Measurements from ENCODE around the gene ATCAY. TPM values are rescaled to one million over a fixed set of nuclear protein-coding genes. Genes with fewer than 3 reads are reported as not detected.

ATCAY gene, protein sequence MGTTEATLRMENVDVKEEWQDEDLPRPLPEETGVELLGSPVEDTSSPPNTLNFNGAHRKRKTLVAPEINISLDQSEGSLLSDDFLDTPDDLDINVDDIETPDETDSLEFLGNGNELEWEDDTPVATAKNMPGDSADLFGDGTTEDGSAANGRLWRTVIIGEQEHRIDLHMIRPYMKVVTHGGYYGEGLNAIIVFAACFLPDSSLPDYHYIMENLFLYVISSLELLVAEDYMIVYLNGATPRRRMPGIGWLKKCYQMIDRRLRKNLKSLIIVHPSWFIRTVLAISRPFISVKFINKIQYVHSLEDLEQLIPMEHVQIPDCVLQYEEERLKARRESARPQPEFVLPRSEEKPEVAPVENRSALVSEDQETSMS
- 0.05 to 0.43 TPM (median 0.13 TPM) in 5 replicates for total RNA-seq (2022; extraction: Qiagen RNA extraction; ENCODE audit: low read depth)

GRCh38 chr19:3880471-3881271 is at the start of gene ATCAY:
Gene ATCAY (plus strand): TSS chr19:3880685. CDS start chr19:3885768, 5,083 bp downstream.

DNA sequence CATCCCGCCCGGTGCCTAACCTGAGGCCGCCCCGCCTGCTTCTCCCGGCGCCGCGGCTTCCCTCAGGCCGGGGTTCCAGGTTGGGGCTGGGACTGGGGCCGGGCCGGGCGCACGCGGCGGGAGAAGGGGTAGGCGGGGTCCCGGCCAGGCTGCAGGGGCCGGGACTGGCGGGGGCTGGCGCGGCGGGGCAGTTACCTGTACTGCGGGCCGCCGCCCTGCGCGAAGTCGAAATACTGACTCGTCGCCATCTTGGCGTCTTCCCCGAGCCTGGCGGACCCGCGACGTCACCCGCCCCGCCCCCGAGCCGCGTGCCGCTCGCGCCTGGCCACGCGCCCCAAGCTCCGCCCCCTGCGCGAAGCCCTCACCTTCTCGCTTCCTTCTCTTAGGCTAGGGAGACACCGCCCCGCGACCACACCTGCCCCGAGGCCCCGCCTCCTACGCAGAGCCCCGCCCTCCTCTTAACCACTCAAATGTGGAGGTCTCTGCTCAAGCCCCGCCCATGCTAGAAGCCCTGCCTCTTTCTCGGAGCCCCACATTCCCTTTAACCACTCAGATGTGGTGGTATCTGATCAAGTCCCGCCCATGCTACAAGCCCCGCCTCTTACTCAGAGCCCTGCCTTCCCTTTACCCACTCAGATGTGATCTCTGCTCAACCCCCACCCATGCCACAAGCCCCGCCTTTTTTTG is 11.6 kb upstream of the ATCAY start, which contains the start of gene ZFR2:
Gene ZFR2, minus strand, starts transcription at position 269 of the 687 bp plus-strand sequence. Its CDS starts 21 bp downstream, at position 248.

GRCh38 chr19:3932931-3933810 is 52.7 kb downstream of the ATCAY start, which contains the start of gene NMRK2:
Gene NMRK2 (plus strand): TSS chr19:3933069. CDS start chr19:3933672, 603 bp downstream.

DNA sequence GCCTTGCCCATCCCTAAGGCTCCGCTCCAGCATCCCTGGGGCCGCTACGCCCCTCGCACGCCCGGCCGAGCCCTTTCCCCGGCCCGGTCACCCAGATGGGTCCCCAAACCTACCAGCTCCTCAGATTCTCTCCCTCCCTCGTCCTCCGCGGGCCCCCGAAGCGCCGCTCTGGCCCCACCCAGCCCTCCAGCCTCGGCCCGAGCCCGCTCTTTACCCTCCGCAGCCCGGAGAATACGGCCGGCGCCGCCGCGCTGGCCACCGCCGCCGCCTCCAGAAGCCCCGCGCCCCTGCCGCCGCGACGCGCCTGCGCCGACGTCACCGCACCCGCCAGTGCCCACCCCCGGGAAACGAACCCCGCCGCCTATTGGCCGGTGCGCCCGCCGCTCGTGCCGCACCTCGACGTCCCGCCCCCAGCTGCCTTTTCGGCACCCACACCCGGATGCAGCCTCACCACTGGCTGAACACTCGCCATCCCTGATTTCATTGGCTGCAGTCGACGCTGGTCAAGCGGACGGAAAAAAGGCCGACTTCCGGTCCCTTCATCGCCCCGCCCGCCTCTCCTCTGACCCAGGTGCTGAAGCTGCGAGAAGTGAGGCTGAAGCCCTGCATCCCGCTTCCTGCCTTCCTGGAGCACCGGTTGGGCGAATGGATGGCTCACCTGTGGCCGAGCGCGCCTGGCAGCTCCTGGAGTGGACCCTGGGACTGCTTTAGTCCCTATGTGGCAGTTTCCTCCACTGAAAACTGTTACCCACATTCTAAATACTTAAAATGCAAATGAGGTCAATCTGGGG is 90.5 kb downstream of the ATCAY start, which contains the start of gene DAPK3:
Gene DAPK3, minus strand, starts transcription at position 292 of the 791 bp plus-strand sequence. CDS start 1,364 bp downstream, outside the sequence.

Other genes with a start within 250 kb of the ATCAY start
- 9.9 to 13.2 TPM (median 12.1 TPM) in 5 replicates for gene PIP5K1C, start 180.2 kb upstream of the ATCAY start, total RNA-seq (2022; extraction: Qiagen RNA extraction; ENCODE audit: low read depth)
- gene TJP3, start 172.3 kb upstream of the ATCAY start, total RNA-seq (2022; extraction: Qiagen RNA extraction; ENCODE audit: low read depth): 0.49 to 1.3 TPM (median 0.90 TPM) in 5 replicates
- gene APBA3, start 119.0 kb upstream of the ATCAY start, total RNA-seq (2022; extraction: Qiagen RNA extraction; ENCODE audit: low read depth): 8.6 to 13.1 TPM (median 12.1 TPM) in 5 replicates
- gene MRPL54, start 118.0 kb upstream of the ATCAY start, total RNA-seq (2022; extraction: Qiagen RNA extraction; ENCODE audit: low read depth): 64.2 to 84.4 TPM (median 68.8 TPM) in 5 replicates
- not detected in 5 replicates for gene RAX2, start 108.5 kb upstream of the ATCAY start, total RNA-seq (2022; extraction: Qiagen RNA extraction; ENCODE audit: low read depth)
- gene MATK, start 94.3 kb upstream of the ATCAY start, total RNA-seq (2022; extraction: Qiagen RNA extraction; ENCODE audit: low read depth): 0.94 to 1.8 TPM (median 1.2 TPM) in 5 replicates
- gene ZFR2, start 11.6 kb upstream of the ATCAY start, total RNA-seq (2022; extraction: Qiagen RNA extraction; ENCODE audit: low read depth): 0.21 TPM in 1 of 5 replicates, not detected in the others
- not detected in 5 replicates for gene NMRK2, start 52.4 kb downstream of the ATCAY start, total RNA-seq (2022; extraction: Qiagen RNA extraction; ENCODE audit: low read depth)
- 41.5 to 46.1 TPM (median 43.6 TPM) in 5 replicates for gene DAPK3, start 90.4 kb downstream of the ATCAY start, total RNA-seq (2022; extraction: Qiagen RNA extraction; ENCODE audit: low read depth)
- gene EEF2, start 104.8 kb downstream of the ATCAY start, total RNA-seq (2022; extraction: Qiagen RNA extraction; ENCODE audit: low read depth): 859 to 1,088 TPM (median 1,044 TPM) in 5 replicates
- gene PIAS4, start 127.1 kb downstream of the ATCAY start, total RNA-seq (2022; extraction: Qiagen RNA extraction; ENCODE audit: low read depth): 13.7 to 16.9 TPM (median 15.9 TPM) in 5 replicates
- gene ZBTB7A, start 186.2 kb downstream of the ATCAY start, total RNA-seq (2022; extraction: Qiagen RNA extraction; ENCODE audit: low read depth): 15.3 to 22.1 TPM (median 20.9 TPM) in 5 replicates
- 118 to 168 TPM (median 160 TPM) in 5 replicates for gene MAP2K2, start 243.4 kb downstream of the ATCAY start, total RNA-seq (2022; extraction: Qiagen RNA extraction; ENCODE audit: low read depth)